ENCODE results near the gene PSMG4.
"Not testable (repeated sequence)": the region's sequence is repeated elsewhere in the genome, so short reads cannot be mapped to it uniquely, and the experiment has no call there.

The PSMG4 gene

GRCh38 chr6:3230256-3230882 is 28.4 kb upstream of the PSMG4 start:
- no peak for DNase-seq (ENCODE audit: low read depth in 2 of 2)

- DNase-seq (ENCODE audit: low read depth in 2 of 2): no peak
These were observed 27.9 kb upstream of the PSMG4 start for GRCh38 chr6:3230900-3231246.

GRCh38 chr6:3231247-3232016 is 27.3 kb upstream of the PSMG4 start:
- DNase-seq (ENCODE audit: low read depth in 2 of 2): no peak

- no peak for DNase-seq (ENCODE audit: low read depth in 2 of 2)
These were observed 26.5 kb upstream of the PSMG4 start for GRCh38 chr6:3232017-3232945.

GRCh38 chr6:3233321-3233720 is 25.4 kb upstream of the PSMG4 start:
- no peak for DNase-seq (ENCODE audit: low read depth in 2 of 2)

- DNase-seq (ENCODE audit: low read depth in 2 of 2): no peak
These were observed 24.8 kb upstream of the PSMG4 start for GRCh38 chr6:3233904-3234303.

- DNase-seq (ENCODE audit: low read depth in 2 of 2): no peak
These were observed 23.3 kb upstream of the PSMG4 start for GRCh38 chr6:3235486-3235885.

GRCh38 chr6:3236005-3236404 is 22.7 kb upstream of the PSMG4 start:
- no peak for DNase-seq (ENCODE audit: low read depth in 2 of 2)

- no peak for DNase-seq (ENCODE audit: low read depth in 2 of 2)
These were observed 20.7 kb upstream of the PSMG4 start for GRCh38 chr6:3237761-3238662.

- no peak for DNase-seq (ENCODE audit: low read depth in 2 of 2)
These were observed 19.5 kb upstream of the PSMG4 start for GRCh38 chr6:3239110-3239830.

GRCh38 chr6:3240595-3240994 is 18.2 kb upstream of the PSMG4 start:
- DNase-seq (ENCODE audit: low read depth in 2 of 2): no peak

- DNase-seq (ENCODE audit: low read depth in 2 of 2): not testable (repeated sequence)
These were observed 17.0 kb upstream of the PSMG4 start for GRCh38 chr6:3241745-3242144.

- no peak for DNase-seq (ENCODE audit: low read depth in 2 of 2)
These were observed 16.0 kb upstream of the PSMG4 start for GRCh38 chr6:3242768-3243167.

GRCh38 chr6:3244003-3244831 is 14.5 kb upstream of the PSMG4 start:
- no peak for DNase-seq (ENCODE audit: low read depth in 2 of 2)

- DNase-seq (ENCODE audit: low read depth in 2 of 2): not testable (repeated sequence)
These were observed 13.9 kb upstream of the PSMG4 start for GRCh38 chr6:3244832-3245161.

- no peak for DNase-seq (ENCODE audit: low read depth in 2 of 2)
These were observed 13.5 kb upstream of the PSMG4 start for GRCh38 chr6:3245216-3245615.

- no peak for DNase-seq (ENCODE audit: low read depth in 2 of 2)
These were observed 11.2 kb upstream of the PSMG4 start for GRCh38 chr6:3247255-3248146.

GRCh38 chr6:3249821-3250220 is 8.9 kb upstream of the PSMG4 start:
- no peak for DNase-seq (ENCODE audit: low read depth in 2 of 2)

GRCh38 chr6:3250231-3250675 is 8.5 kb upstream of the PSMG4 start:
- no peak for DNase-seq (ENCODE audit: low read depth in 2 of 2)
